ENCODE results near the gene FARS2.

The FARS2 gene

GRCh38 chr6:5746053-5746758, 484.9 kb downstream of the FARS2 start:
- DNase-seq (ENCODE audit: low read depth in 4 of 4, low spot score in 1 of 4) = no peak

GRCh38 chr6:5746759-5747130, 485.4 kb downstream of the FARS2 start:
- DNase-seq (ENCODE audit: low read depth in 4 of 4, low spot score in 1 of 4) = no peak

DNA sequence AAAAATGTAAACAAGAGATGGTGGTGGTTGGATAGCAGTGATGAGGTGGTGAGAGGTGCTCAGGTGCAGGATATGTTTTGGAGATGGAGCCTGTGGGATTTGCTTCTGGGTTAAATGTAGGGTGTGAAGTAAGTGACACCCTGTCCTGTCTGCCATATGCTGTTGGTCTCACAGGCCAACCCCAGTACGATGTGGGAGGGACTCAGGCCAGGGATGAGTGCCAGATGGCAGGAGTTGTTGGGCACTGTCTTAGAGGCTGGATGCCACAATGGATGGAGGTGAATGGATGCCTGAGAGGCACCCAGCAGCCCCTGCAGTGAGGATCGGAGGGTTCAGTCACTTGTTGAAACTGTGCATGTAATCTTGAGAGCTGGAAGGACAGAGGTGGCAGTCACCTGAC, 486.1 kb downstream of the FARS2 start:
- DNase-seq (ENCODE audit: low read depth in 4 of 4, low spot score in 1 of 4) = no peak

DNA sequence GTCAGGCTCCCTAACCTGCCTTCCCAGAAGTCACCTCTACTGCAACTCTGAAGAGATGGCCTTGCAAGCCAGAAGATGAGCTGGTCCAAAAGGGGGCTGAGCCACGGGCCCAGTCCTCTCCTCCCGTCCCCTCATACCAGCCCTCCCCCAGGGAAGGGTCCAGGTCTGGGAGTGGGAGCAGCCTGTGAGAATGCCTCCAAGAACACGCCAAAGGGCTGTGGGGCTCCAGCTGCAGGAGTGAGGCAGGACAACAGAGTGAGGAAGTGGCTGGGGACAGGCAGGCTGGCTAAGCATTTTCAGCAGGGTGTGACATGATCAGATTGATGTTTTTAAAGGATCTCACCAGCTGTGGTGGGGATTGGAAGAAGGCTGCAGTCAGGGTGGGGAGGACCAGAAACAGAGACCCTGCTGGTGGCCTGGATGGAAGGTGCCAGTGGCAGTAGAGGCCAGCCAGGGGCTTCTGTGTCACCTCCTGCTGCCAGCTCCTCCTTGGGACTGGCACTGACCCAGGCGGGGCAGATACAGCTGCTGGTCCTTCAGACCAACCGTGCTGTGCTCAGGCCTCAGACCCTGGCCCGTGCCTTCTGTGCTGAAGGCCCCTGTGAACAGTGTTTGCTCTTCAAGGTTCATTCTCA, 487.8 kb downstream of the FARS2 start:
- DNase-seq (ENCODE audit: low read depth in 4 of 4, low spot score in 1 of 4) = no peak

- no peak for DNase-seq (ENCODE audit: low read depth in 4 of 4, low spot score in 1 of 4)
Observed at GRCh38 chr6:5749651-5750215, 488.4 kb downstream of the FARS2 start.

GRCh38 chr6:5751525-5752390, 490.4 kb downstream of the FARS2 start:
- no peak for DNase-seq (ENCODE audit: low read depth in 4 of 4, low spot score in 1 of 4)

GRCh38 chr6:5752391-5752680, 491.0 kb downstream of the FARS2 start:
- DNase-seq (ENCODE audit: low read depth in 4 of 4, low spot score in 1 of 4) = no peak

DNA sequence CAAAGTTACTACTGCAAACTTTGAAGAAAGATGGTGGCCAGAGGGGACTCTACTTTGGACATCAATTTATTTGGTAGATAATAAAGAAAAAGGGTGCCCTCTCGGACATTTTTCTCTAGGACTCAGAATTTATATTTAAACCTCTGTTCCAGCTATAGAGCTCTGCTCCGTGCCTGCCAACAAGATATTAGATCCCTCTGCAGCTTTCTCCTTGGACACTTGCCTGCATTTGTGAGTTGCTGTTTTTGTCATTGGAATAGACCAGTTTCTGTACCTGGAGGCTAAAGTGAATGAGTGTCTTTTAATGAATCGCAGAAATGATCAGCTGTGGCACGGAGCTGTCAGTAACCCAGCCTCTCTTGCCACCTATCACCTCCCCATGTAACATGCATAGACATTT, 491.9 kb downstream of the FARS2 start:
- no peak for DNase-seq (ENCODE audit: low read depth in 4 of 4, low spot score in 1 of 4)

DNA sequence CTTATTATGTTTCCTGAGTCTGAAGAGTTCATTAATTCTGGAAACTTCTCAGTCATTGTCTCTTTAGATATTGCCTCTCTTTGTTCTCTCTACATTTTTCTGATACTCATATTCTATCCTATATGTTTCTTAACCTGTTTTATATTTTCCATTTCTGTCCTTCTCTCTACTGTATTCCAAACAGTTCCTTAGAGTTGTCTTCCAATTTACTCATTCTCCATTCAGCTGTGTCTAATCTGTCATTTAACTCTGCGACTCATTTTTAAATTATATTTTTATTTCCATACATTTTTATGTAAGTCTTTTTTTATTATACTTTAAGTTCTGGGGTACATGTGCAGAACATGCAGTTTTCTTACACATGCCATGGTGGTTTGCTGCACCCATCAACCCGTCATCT, 493.6 kb downstream of the FARS2 start:
- no peak for DNase-seq (ENCODE audit: low read depth in 4 of 4, low spot score in 1 of 4)

DNA sequence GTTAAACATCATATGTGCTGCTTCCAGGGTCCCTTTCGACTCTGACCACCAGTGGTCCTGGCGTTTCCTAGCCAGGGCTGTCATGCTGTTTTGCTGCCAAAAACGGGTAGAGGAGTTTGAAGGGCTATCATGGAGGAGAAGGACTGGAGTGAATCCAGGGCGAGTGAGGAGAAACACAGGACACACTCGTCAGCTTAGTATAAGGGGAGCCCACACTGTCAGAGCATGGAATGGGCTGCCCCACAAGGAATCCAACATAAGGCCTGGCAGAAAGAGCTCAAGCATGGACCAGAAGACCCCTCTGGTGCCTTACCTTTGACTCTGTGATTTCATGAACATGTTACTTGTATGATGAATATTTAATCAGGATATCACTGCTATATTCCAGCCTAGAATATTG, 498.3 kb downstream of the FARS2 start:
- no peak for DNase-seq (ENCODE audit: low read depth in 4 of 4, low spot score in 1 of 4)

GRCh38 chr6:5761370-5761769, 500.1 kb downstream of the FARS2 start:
- DNase-seq (ENCODE audit: low read depth in 4 of 4, low spot score in 1 of 4) = no peak

DNA sequence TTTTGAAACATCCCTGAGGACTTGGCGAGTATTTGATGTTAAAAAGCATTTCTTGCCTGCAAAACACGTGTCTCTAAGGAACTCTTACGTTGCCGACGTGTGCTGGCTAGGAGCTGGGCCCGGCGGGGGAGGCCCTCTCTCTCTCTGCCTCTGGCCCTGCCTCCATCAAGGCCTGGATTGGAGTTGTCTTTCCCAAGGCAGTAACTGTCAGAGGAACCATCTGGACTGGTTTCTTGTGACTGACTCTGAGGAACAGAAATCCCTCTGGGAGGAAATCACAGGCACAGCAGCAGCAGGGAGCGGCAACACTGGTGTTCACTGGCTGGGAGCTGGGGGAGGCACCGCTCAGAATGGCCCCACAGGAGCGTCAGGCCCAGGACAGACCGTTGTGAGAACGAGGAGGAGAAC, 501.3 kb downstream of the FARS2 start:
- DNase-seq (ENCODE audit: low read depth in 4 of 4, low spot score in 1 of 4) = no peak

- no peak for DNase-seq (ENCODE audit: low read depth in 4 of 4, low spot score in 1 of 4)
Observed at GRCh38 chr6:5763407-5763806, 502.1 kb downstream of the FARS2 start.

DNA sequence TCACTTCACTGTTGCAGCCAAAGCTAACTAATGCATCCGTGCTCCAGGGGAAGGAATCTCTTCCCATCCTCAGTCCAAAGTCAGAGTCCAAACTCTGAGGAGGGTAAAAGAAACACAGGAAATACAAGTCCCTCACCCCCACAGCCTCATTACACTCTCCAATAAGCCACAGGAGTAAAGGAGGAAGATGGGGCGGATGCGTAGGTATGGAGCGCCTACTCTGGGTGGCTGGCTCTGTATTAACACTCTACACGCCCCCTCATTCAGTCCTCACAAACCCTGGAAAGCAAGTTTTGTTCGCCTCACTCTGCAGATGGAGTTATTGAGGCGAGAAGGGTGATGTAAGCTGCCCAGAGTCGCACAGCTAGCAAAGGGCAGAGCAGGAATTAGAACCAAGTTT, 502.6 kb downstream of the FARS2 start:
- DNase-seq (ENCODE audit: low read depth in 4 of 4, low spot score in 1 of 4) = no peak

DNA sequence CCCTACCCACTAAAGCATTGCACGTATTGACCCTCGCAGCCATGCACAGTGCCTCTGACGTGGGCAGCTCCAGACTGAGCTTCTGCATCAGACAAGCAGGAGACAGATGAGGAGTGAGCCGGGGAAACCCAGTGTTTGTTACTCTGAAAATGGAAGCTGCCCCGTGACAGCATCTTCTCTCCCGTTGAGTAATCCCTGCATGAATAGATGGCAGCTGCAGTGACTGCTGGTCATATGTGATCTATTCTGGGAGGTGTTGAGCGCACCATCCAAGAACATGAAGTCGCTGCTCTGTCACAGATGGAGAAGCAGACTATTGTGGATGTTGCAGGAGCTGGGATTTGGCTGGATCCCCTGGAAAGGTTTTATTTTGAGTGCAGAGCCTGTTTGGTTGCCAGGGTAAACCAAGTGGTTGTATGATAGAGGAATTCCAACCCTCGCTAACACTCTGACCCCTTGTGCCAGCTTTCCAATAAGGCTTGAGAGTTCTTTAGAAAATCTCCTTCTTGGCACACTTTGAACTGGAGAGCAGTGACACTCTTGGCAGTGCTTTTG, 503.2 kb downstream of the FARS2 start:
- no peak for DNase-seq (ENCODE audit: low read depth in 4 of 4, low spot score in 1 of 4)

- DNase-seq (ENCODE audit: low read depth in 4 of 4, low spot score in 1 of 4) = no peak
Observed at GRCh38 chr6:5765141-5765760, 503.9 kb downstream of the FARS2 start.

DNA sequence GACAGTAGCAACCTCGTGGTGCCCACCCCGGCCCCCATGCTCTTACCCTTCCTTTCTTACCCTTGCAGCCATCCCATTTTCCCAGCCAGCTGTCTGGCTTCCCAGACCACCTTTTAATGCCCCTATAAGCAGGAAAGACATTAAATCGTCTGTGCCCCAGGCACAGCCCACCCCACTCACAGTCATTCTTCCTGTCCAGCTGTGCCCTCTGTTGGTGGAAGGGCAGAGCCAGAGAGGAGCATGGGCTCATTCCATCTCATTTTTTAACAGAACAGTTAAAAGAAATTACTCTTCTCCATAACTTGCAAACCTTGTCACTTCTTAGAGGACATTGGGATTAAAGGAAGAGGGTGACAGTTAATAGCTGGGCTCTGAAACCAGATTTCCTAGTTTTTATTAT, 504.9 kb downstream of the FARS2 start:
- no peak for DNase-seq (ENCODE audit: low read depth in 4 of 4, low spot score in 1 of 4)

DNA sequence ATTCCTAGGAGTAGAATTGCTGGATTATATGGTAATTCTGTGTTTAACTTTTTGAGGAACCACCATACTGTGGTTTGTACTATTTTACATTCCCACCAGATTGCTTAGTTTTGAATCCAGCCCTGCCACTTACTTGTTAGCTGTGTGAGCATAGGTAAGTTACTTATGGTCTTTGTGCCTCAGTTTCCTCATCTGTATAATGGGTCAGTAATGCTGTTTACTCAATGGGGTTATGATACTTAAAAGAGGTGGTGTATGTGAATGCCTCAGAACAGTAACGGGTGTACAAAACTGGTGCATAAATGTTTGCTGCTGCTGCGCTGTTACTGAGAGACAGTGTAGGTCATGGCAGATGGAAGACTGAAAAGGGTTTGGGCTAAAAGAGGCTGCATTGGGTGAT, 506.2 kb downstream of the FARS2 start:
- no peak for DNase-seq (ENCODE audit: low read depth in 4 of 4, low spot score in 1 of 4)

DNA sequence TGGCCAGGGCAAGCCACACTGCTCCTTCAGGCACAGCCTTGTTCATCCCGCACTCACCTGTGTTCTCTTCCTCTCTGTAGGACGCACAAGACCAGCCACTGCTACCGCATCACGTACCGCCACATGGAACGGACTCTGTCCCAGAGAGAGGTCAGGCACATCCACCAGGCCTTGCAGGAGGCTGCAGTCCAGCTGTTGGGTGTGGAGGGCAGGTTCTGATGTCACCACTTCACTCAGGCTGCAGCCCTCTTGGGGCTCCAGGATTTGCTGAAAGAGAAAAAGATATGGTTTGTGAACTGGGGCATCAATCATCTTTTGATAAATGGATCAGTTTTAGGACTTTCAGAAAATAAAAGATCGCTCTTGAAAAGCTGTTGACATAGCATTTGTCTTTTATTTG, 509.9 kb downstream of the FARS2 start:
- no peak for DNase-seq (ENCODE audit: low read depth in 4 of 4, low spot score in 1 of 4)

DNA sequence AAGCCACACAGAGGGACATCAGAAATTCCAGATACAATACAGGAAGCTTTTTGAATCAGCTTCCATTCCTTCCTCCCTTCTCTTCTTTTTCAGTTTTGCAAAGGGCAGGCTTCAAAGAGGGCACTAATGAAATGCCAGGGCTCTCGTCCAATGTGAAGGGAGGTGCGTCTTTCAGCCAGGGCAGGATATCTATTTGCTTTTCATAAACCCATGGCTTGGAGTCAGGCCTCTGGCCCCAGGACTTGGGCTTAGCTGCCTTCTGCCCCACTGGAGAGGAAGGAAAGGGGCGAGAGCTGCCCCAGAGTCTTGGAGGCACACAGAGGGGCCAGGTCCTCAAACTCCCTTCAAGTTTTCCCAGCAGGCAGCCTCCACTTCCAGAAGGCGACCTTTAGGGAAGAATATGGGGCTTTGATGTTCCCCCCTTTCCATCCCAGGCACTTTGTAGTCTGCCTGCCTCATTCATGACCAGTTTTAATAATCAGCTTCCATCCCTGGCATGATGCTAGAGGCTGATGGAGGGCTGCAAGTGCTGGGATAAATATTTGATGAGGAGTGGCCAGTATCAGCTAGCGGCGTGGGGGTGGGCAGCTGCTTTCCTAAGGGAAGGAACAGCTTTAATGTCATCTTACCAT, 510.6 kb downstream of the FARS2 start:
- no peak for DNase-seq (ENCODE audit: low read depth in 4 of 4, low spot score in 1 of 4)

Data from stimulated activated CD4-positive, alpha-beta T cell treated with anti-CD3 and anti-CD28 coated beads, Interleukin-1b, Interleukin-23, amount 100 ng/mL, for 24 hours (primary cell).